ENCODE measurements around the gene EIF5B.
A peak's percentile ranks its signal among the peaks of the same experiment; 100 is the strongest.
"Not testable (repeated sequence)": the region's sequence is repeated elsewhere in the genome, so short reads cannot be mapped to it uniquely, and the experiment has no call there.

EIF5B gene

GRCh38 chr2:99337113-99338028 is at the start of gene EIF5B:
EIF5B (plus strand) TSS chr2:99337389; CDS start chr2:99337555, 166 bp downstream.
- TF ChIP-seq CTCF (IDR thresholded peaks at IDR 0.05; ENCODE audit: extremely low read depth, missing control alignments), result peak; percentile 80
- peak; percentile 93 for DNase-seq (ENCODE audit: low spot score)

GRCh38 chr2:99297994-99298393 is 39.2 kb upstream of the EIF5B start:
- no peak for DNase-seq (ENCODE audit: low spot score)
- no peak for TF ChIP-seq CTCF (IDR thresholded peaks at IDR 0.05; ENCODE audit: extremely low read depth, missing control alignments)

- no peak for TF ChIP-seq CTCF (IDR thresholded peaks at IDR 0.05; ENCODE audit: extremely low read depth, missing control alignments)
- DNase-seq (ENCODE audit: low spot score), result no peak
These were observed 37.6 kb upstream of the EIF5B start for GRCh38 chr2:99299580-99299979.

GRCh38 chr2:99301097-99301496 is 36.1 kb upstream of the EIF5B start, which contains the start of gene LYG1:
LYG1 (minus strand) TSS chr2:99301197; CDS start chr2:99295670, 5,527 bp downstream.
- not testable (repeated sequence) for DNase-seq (ENCODE audit: low spot score)

GRCh38 chr2:99317161-99317872 is 19.9 kb upstream of the EIF5B start:
- no peak for DNase-seq (ENCODE audit: low spot score)
- TF ChIP-seq CTCF (IDR thresholded peaks at IDR 0.05; ENCODE audit: extremely low read depth, missing control alignments), result no peak

- DNase-seq (ENCODE audit: low spot score), result not testable (repeated sequence)
These were observed 19.4 kb upstream of the EIF5B start for GRCh38 chr2:99317873-99318200.

- no peak for DNase-seq (ENCODE audit: low spot score)
- no peak for TF ChIP-seq CTCF (IDR thresholded peaks at IDR 0.05; ENCODE audit: extremely low read depth, missing control alignments)
These were observed 11.8 kb upstream of the EIF5B start for GRCh38 chr2:99325384-99325783.

- TF ChIP-seq CTCF (IDR thresholded peaks at IDR 0.05; ENCODE audit: extremely low read depth, missing control alignments), result no peak
- peak; percentile 96 for DNase-seq (ENCODE audit: low spot score)
These were observed 1.0 kb upstream of the EIF5B start, which contains the start of gene TXNDC9 for GRCh38 chr2:99335911-99336803. TXNDC9 (minus strand) TSS chr2:99336333; CDS start chr2:99333210, 3,123 bp downstream.
